ENCODE measurements around the gene SF3A1.

- TF ChIP-seq, protein P1, sequence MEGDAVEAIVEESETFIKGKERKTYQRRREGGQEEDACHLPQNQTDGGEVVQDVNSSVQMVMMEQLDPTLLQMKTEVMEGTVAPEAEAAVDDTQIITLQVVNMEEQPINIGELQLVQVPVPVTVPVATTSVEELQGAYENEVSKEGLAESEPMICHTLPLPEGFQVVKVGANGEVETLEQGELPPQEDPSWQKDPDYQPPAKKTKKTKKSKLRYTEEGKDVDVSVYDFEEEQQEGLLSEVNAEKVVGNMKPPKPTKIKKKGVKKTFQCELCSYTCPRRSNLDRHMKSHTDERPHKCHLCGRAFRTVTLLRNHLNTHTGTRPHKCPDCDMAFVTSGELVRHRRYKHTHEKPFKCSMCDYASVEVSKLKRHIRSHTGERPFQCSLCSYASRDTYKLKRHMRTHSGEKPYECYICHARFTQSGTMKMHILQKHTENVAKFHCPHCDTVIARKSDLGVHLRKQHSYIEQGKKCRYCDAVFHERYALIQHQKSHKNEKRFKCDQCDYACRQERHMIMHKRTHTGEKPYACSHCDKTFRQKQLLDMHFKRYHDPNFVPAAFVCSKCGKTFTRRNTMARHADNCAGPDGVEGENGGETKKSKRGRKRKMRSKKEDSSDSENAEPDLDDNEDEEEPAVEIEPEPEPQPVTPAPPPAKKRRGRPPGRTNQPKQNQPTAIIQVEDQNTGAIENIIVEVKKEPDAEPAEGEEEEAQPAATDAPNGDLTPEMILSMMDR (IDR thresholded peaks at IDR 0.05; ENCODE audit: poor library complexity, severe bottlenecking) = no peak
- no peak for TF ChIP-seq POLR2AphosphoS5 (IDR thresholded peaks at IDR 0.05)
- no peak for TF ChIP-seq SMC3 (conservative IDR thresholded peaks at IDR 0.05; ENCODE audit: poor library complexity)
- TF ChIP-seq EP300 (conservative IDR thresholded peaks at IDR 0.05; ENCODE audit: poor library complexity, severe bottlenecking) = no peak
- no peak for TF ChIP-seq TAF1 (IDR thresholded peaks at IDR 0.05; ENCODE audit: low read depth)
- no peak for TF ChIP-seq EZH2 (IDR thresholded peaks at IDR 0.05; ENCODE audit: borderline replicate concordance, insufficient read depth, low read length, poor library complexity, severe bottlenecking)
- TF ChIP-seq MXI1 (conservative IDR thresholded peaks at IDR 0.05; ENCODE audit: poor library complexity, severe bottlenecking) = no peak
- no peak for TF ChIP-seq RAD21 (conservative IDR thresholded peaks at IDR 0.05)
- no peak for TF ChIP-seq REST (IDR thresholded peaks at IDR 0.05; ENCODE audit: borderline replicate concordance)
Observed at GRCh38 chr22:30308518-30309230, 48.0 kb downstream of the SF3A1 start.
